ENCODE data around the gene MPLKIP.

Gene MPLKIP

GRCh38 chr7:40101201-40101600, 33.2 kb downstream of the MPLKIP start:
- no peak for DNase-seq
- no peak overlapping the region for H3K9ac ChIP-seq (ENCODE audit: low read depth, low read length)
- H3K79me2 ChIP-seq (ENCODE audit: insufficient read depth, low read length), result no peaks in the 10 kb centered on the region
- TF ChIP-seq EZH2 (IDR thresholded peaks at IDR 0.05; ENCODE audit: borderline replicate concordance, low read depth, low read length, severe bottlenecking) (no peak), CTCF (IDR thresholded peaks at IDR 0.05; ENCODE audit: borderline replicate concordance, extremely low read depth, low read length, poor library complexity, severe bottlenecking) (no peak)
- H4K20me1 ChIP-seq (ENCODE audit: insufficient read depth, low read length), result no peaks in the 10 kb centered on the region
- H2AFZ ChIP-seq (ENCODE audit: low read depth, low read length), result no peak overlapping the region
- peaks cover 8% of the 10 kb centered on the region; the same call in 1 of the 2 replicates for H3K36me3 ChIP-seq (ENCODE audit: insufficient read depth, low read length)
- no peaks in the 10 kb centered on the region for H3K27me3 ChIP-seq (ENCODE audit: insufficient read depth, low read length, poor library complexity)
- H3K4me1 ChIP-seq (ENCODE audit: insufficient read depth, low read length), result no peaks in the 10 kb centered on the region
- H3K4me3 ChIP-seq (ENCODE audit: low read depth in 1 of 2, low read length in 2 of 2), result no peak overlapping the region
- no peak overlapping the region for H3K27ac ChIP-seq (ENCODE audit: low read length)
- no peaks in the 10 kb centered on the region for H3K9me3 ChIP-seq (ENCODE audit: insufficient read depth, low read length, severe bottlenecking)
- no peak overlapping the region for H3K4me2 ChIP-seq (ENCODE audit: insufficient read depth, low read length)
- ATAC-seq (ENCODE audit: insufficient read depth, low read depth), result no peak

- no peaks in the 10 kb centered on the region for H3K4me1 ChIP-seq (ENCODE audit: insufficient read depth, low read length)
- H3K79me2 ChIP-seq (ENCODE audit: insufficient read depth, low read length), result no peaks in the 10 kb centered on the region
- DNase-seq (no peak), ATAC-seq (ENCODE audit: insufficient read depth, low read depth) (no peak)
- H3K4me3 ChIP-seq (ENCODE audit: low read depth in 1 of 2, low read length in 2 of 2), result no peak overlapping the region
- TF ChIP-seq CTCF (IDR thresholded peaks at IDR 0.05; ENCODE audit: borderline replicate concordance, extremely low read depth, low read length, poor library complexity, severe bottlenecking), result no peak
- TF ChIP-seq EZH2 (IDR thresholded peaks at IDR 0.05; ENCODE audit: borderline replicate concordance, low read depth, low read length, severe bottlenecking), result no peak
- no peaks in the 10 kb centered on the region for H4K20me1 ChIP-seq (ENCODE audit: insufficient read depth, low read length)
- H3K9ac ChIP-seq (ENCODE audit: low read depth, low read length), result no peak overlapping the region
- no peak overlapping the region for H2AFZ ChIP-seq (ENCODE audit: low read depth, low read length)
- peaks cover 21% of the 10 kb centered on the region for H3K36me3 ChIP-seq (ENCODE audit: insufficient read depth, low read length)
- H3K27ac ChIP-seq (ENCODE audit: low read length), result no peak overlapping the region
- H3K27me3 ChIP-seq (ENCODE audit: insufficient read depth, low read length, poor library complexity), result no peaks in the 10 kb centered on the region
- no peak overlapping the region for H3K4me2 ChIP-seq (ENCODE audit: insufficient read depth, low read length)
- no peaks in the 10 kb centered on the region for H3K9me3 ChIP-seq (ENCODE audit: insufficient read depth, low read length, severe bottlenecking)
Observed at GRCh38 chr7:40099837-40100236, 34.6 kb downstream of the MPLKIP start.

GRCh38 chr7:40098810-40099209, 35.6 kb downstream of the MPLKIP start:
- H3K4me1 ChIP-seq (ENCODE audit: insufficient read depth, low read length), result no peaks in the 10 kb centered on the region
- no peak for DNase-seq
- H3K36me3 ChIP-seq (ENCODE audit: insufficient read depth, low read length), result peaks cover 31% of the 10 kb centered on the region
- H3K79me2 ChIP-seq (ENCODE audit: insufficient read depth, low read length), result no peaks in the 10 kb centered on the region
- H4K20me1 ChIP-seq (ENCODE audit: insufficient read depth, low read length), result no peaks in the 10 kb centered on the region
- no peak overlapping the region for H3K4me3 ChIP-seq (ENCODE audit: low read depth in 1 of 2, low read length in 2 of 2)
- H3K9me3 ChIP-seq (ENCODE audit: insufficient read depth, low read length, severe bottlenecking), result no peaks in the 10 kb centered on the region
- no peak overlapping the region for H3K9ac ChIP-seq (ENCODE audit: low read depth, low read length)
- no peak for TF ChIP-seq EZH2 (IDR thresholded peaks at IDR 0.05; ENCODE audit: borderline replicate concordance, low read depth, low read length, severe bottlenecking)
- no peak for TF ChIP-seq CTCF (IDR thresholded peaks at IDR 0.05; ENCODE audit: borderline replicate concordance, extremely low read depth, low read length, poor library complexity, severe bottlenecking)
- no peak for ATAC-seq (ENCODE audit: insufficient read depth, low read depth)
- H3K27ac ChIP-seq (ENCODE audit: low read length), result no peak overlapping the region
- H3K27me3 ChIP-seq (ENCODE audit: insufficient read depth, low read length, poor library complexity), result no peaks in the 10 kb centered on the region
- no peak overlapping the region for H3K4me2 ChIP-seq (ENCODE audit: insufficient read depth, low read length)
- H2AFZ ChIP-seq (ENCODE audit: low read depth, low read length), result no peak overlapping the region

GRCh38 chr7:40097728-40098127, 36.7 kb downstream of the MPLKIP start:
- Histone ChIP-seq H3K4me3 (ENCODE audit: low read depth in 1 of 2, low read length in 2 of 2) (no peak overlapping the region), H3K4me2 (ENCODE audit: insufficient read depth, low read length) (no peak overlapping the region), H2AFZ (ENCODE audit: low read depth, low read length) (no peak overlapping the region), H3K9ac (ENCODE audit: low read depth, low read length) (no peak overlapping the region), H3K36me3 (ENCODE audit: insufficient read depth, low read length) (peaks cover 42% of the 10 kb centered on the region), H3K4me1 (ENCODE audit: insufficient read depth, low read length) (no peaks in the 10 kb centered on the region), H3K79me2 (ENCODE audit: insufficient read depth, low read length) (no peaks in the 10 kb centered on the region), H3K9me3 (ENCODE audit: insufficient read depth, low read length, severe bottlenecking) (no peaks in the 10 kb centered on the region), H3K27me3 (ENCODE audit: insufficient read depth, low read length, poor library complexity) (no peaks in the 10 kb centered on the region), H3K27ac (ENCODE audit: low read length) (no peak overlapping the region), H4K20me1 (ENCODE audit: insufficient read depth, low read length) (no peaks in the 10 kb centered on the region)
- no peak for DNase-seq
- TF ChIP-seq CTCF (IDR thresholded peaks at IDR 0.05; ENCODE audit: borderline replicate concordance, extremely low read depth, low read length, poor library complexity, severe bottlenecking), result no peak
- TF ChIP-seq EZH2 (IDR thresholded peaks at IDR 0.05; ENCODE audit: borderline replicate concordance, low read depth, low read length, severe bottlenecking), result no peak
- no peak for ATAC-seq (ENCODE audit: insufficient read depth, low read depth)

Data from DND-41 (cell line).